Body of pancreas (tissue), 4 donors: ENCODE data around the gene P2RY8.

Experiments
- CTCF ChIP-seq, 7 experiments: fragments of 450-650 bp in 4 of 7; fragments of 200-600 bp in 3 of 7; sonication (generic) in 3 of 7; IDR thresholded peaks; one replicate each; pipeline ENCODE4 v1.5.1; 2016 to 2019; ENCODE audit warnings: antibody characterized with exemption in 7 of 7
- POLR2A ChIP-seq, 3 donors: fragments of 450-650 bp; IDR thresholded peaks; one replicate each; pipeline ENCODE4 v1.6.1; 2016; ENCODE audit warnings: antibody characterized with exemption in 3 of 3, mild to moderate bottlenecking in 2 of 3

GRCh38 chrX:1451661-1452515 is 85.1 kb downstream of the P2RY8 start:
- TF ChIP-seq CTCF (IDR thresholded peaks at IDR 0.05) (no peak), POLR2A (IDR thresholded peaks at IDR 0.05) (no peak)
